HG02763 (cell line): ENCODE results near the gene IMPG2.
"Not testable (repeated sequence)": the region's sequence is repeated elsewhere in the genome, so short reads cannot be mapped to it uniquely, and the experiment has no call there.

Experiments used
- ATAC-seq: cut with Tn5 transposase; IDR thresholded peaks from one replicate; pipeline ENCODE4 v1.9.1; 2021; ENCODE audit warnings: mild to moderate bottlenecking, moderate library complexity; ENCODE audit not compliant: unreplicated experiment

Gene IMPG2

DNA sequence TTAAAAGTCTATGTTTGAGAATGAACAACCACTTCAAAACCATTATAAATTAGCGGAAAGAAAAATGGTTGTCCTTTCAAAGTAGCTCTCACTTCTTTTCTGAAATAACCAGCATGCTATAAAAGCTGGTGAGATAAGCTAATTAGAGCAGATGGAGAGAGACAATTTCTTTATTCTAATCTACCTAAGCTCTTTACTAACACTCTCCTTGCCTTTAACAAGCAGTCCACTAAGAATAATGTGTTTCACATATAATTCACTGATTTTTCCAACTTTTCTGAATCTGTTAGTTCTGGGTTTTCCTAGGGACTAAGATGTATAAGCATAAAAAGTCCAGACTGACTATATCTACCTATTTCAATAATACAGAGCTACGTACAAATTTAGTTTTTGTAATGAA lies at the start of gene IMPG2:
Gene IMPG2 (minus strand): TSS at position 101 of the 400 bp plus-strand sequence. CDS start 203 bp downstream, outside the sequence.
- no peak for ATAC-seq

GRCh38 chr3:101362406-101362805 lies 42.0 kb upstream of the IMPG2 start:
- no peak for ATAC-seq

- no peak for ATAC-seq
Measured at GRCh38 chr3:101351829-101352228, 31.5 kb upstream of the IMPG2 start.

DNA sequence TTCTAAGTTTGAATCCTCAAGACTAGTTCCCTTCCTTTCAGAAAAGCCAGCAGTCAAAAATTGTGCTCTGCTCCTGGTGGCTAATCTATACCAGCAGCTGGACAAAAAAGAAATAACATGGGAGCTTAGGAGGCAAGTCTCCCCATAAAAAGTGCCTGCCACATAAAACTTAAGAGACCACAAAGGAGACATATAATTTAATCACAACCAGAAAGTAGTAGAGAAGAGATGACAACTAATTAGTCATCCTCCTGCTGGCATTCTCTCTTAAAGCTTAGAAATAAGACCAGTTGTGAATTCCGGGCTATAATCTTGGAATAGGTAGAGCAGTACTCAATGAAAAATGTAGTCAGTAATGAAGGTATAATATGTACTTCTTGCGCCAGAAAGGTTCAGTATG lies 20.2 kb upstream of the IMPG2 start:
- ATAC-seq = no peak

DNA sequence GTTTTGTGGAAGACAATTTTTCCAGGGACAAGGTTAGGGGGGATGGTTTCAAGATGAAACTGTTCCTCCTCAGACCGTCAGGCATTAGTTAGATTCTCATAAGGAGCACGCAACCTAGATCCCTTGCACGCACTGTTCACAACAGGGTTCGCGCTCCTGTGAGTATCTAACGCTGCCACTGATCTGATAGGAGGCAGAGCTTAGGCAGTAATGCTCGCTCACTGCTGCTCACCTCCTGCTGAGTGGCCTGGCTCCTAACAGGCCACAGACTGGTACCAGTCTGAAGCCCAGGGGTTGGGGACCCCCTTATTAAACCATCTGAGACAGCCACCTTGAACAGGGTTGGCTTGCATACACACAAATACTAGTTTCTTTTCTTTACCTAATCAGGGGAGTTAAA lies 13.5 kb upstream of the IMPG2 start:
- ATAC-seq = no peak

DNA sequence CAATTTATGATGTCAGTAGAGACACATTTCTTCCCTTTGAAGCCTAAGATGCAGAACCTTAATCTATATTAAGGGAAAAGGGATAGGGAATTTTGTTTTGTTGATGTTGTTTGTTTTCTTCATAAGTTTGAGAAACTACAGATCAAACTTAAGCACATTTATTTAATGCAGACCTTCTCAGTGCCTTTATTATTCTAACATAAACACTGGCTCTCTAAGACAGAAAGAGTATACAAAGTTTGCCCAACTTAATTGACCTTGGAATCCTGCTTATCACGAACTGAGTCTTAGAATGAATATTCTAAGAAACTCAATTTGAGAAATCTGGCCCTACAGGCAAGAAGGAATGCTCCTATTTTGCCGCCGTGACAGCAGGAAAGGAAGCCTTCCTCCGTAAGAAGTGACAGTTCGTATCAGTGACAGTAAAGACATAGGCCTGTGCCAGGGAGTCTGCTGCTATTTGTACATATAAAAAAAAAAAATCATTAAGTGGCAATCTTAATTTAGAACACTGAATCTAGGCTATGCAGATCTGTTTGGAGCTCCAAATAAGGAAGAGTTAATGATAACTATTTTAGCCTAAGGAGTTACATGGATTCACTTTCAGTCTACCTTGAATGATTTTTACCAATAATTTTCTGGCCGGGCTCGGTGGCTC lies 8.8 kb upstream of the IMPG2 start:
- no peak for ATAC-seq

GRCh38 chr3:101325393-101326134 lies 5.2 kb upstream of the IMPG2 start:
- ATAC-seq = no peak

DNA sequence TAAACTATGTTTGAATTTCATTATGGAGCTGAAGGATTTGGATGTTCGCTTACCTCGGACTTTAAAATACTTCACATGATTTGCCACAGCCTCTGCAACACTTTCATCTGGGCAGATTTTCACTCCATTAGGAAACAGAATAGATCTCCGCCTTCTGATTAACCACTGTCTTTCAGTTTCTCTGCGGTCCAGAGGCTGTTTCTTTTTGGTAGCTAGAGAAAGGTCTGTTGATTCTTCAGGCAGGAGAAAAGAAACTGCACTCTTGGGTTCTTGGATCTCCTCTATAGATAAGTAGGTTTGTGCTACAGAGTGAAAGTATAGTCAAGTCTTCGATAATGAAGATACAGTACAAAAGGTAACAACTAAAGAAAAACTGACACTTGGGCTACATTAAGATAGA lies 844 bp downstream of the IMPG2 start:
- ATAC-seq = no peak

DNA sequence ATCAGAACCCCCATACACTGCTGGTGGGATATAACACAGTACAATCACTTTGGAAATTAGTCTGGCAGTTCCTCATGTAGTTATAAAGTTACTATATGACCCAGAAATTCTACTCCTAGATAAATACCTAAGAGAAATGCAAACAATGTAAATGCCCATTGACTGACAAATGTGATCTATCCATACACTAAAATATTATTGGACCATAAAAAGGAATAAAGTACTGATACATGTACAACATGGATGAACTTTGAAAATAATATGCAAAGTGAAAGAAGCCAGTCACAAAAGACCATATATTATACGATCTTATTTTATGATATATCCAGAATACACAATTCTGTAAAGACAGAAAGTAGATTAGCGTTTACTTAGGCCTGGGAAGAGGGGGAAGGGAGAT lies 7.8 kb downstream of the IMPG2 start:
- no peak for ATAC-seq

DNA sequence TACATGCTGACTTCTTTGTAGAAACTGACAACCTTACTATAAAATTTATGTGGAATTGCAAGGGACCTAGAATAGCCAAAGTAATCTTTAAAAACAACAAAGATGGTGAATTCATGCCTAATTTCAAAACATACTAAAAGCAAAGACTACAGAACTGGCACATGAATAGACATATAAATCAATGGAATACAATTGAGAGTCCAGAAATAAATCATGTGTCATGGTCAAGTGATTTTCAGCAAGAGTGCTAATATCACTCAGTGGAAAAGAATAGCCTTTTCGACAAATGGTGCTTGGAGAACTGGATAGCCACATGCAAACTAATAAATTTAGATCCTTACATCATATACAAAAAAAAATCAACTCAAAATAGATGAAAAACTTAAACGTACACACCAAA lies 8.7 kb downstream of the IMPG2 start:
- no peak for ATAC-seq

- ATAC-seq = no peak
Measured at GRCh38 chr3:101310978-101311375, 9.4 kb downstream of the IMPG2 start.

DNA sequence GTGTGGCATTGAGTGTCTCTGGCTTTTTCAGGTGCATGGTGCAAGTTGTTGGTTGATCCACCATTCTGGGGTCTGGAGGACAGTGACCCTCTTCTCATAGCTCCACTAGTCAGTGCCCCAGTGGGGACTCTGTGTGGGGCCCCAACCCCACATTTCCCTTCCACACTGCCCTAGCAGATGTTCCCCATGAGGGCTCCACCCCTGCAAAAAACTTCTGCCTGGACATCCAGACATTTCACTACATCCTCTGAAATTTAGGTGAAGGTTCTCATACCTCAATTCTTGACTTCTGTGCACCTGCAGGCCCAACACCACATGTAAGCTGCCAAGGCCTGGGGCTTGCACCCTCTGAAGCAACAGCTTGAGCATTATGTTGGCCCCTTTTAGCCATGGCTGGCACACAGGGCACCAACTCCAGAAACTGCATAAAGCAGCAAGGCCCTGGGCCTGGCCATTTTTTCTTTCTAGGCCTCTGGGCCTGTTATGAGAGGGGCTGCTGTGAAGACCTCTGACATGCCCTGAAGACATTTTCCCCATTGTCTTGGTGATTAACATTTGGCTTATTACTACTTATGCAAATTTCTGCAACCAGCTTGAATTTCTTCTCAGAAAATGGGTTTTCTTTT lies 12.1 kb downstream of the IMPG2 start:
- not testable (repeated sequence) for ATAC-seq

GRCh38 chr3:101303836-101304235 lies 16.5 kb downstream of the IMPG2 start:
- no peak for ATAC-seq

DNA sequence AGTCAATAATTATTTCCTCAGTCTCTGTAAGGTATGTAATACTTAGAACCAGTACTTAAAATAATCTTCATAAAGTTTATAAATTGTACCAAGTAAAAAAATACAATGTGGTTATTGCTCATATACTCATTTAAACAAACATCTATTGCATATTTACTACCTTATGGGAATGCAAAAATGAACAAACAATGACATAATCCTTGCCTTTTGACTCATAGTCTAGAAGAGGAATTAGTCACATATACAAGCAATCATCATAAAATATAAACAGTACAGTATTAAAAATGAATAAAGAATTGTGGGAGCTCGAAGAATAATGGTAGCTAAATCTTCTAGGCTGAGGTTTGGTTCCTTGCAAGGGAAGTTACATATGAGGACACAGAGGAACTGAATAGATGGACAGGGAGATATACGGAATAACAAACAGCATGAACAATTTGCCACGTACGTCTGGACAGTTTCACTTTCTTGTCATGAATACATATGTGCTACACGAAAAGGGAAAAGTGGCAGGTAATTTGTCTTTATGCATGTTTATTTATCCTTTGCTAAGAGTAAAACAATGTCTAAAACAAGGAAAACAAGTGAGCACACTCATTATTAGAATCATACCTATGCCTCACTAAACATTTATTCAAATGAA lies 17.2 kb downstream of the IMPG2 start:
- ATAC-seq = no peak

GRCh38 chr3:101300073-101300472 lies 20.3 kb downstream of the IMPG2 start:
- no peak for ATAC-seq

DNA sequence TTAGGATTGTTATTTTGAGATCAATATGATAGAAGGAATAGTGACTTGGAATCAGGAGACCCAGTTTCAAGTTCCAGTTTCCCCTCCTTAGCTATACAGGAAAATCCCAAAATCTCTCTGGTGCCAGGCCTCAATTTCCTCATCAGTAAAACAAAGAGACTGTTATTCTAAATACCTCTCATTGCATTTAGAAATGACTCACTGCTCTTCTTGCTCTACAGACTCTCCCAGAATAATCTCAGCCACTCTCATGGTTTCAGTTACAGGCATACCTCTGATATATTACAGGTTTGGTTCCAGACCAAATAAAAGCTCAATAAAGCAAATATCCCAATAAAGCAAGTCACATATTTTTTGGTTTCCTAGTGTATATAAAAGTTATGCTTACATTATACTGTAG lies 28.3 kb downstream of the IMPG2 start:
- no peak for ATAC-seq

DNA sequence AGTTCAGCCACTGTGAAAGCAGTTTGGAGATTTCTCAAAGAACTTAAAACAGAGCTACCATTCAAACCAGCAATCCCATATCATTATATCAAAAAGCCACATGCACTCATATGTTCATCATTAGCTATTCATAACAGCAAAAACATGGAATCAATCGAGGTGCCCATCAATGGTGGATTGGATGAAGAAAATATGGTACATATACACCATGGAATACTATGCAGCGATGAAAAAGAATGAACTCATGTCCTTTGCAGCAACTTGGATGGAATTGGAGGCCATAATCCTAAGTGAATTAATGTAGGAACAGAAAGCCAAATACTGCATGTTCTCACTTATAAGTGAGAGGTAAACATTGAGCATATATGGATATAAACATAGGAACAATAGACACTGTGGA lies 32.1 kb downstream of the IMPG2 start:
- ATAC-seq = no peak

DNA sequence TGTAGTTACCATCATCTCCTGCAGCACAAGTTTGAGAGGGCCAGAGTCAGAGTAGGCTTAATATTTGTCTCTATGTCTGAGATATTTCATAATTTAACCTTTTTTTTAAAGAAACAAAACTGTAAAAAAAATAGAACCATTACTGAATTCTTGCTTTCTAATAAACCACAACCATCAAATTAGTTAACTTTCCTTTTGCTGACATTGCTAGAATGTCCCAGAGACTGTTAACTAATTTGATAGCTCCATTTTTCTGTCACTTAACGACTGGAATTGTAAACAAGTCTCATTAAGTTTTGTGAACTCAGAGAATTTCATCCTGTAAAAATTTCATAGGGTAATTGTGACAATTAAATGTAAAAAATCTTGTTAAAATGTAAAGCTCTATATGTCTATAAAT lies 35.6 kb downstream of the IMPG2 start:
- no peak for ATAC-seq

DNA sequence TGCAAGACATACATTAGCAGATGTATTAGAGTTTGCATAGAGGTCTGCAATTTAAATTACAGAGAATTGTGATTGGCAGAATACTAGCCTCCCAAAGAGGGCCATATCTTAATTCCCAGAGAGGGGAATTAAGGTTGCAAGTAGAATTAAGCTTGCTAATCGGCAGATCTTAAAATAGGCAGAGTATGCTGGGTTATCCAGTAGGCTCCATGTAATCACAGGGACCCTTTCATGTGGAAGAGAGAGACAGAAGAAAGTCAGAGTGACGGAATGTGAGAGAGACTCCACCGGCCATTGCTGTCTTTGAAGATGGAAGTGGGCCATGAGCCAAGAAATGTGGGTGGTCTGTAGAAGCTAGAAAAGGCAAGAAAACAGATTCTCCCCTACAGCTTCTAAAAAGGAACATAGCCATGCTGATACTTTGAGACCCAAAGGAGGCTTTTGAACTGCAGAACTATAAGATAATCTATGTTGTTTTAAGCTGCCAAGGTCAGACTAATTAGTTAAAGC lies 38.8 kb downstream of the IMPG2 start:
- ATAC-seq = no peak

GRCh38 chr3:101279765-101280385 lies 40.5 kb downstream of the IMPG2 start:
- ATAC-seq = no peak

- ATAC-seq = no peak
Measured at GRCh38 chr3:101279162-101279561, 41.2 kb downstream of the IMPG2 start.
